NB4 (cell line): ENCODE data around the gene SNTG2.

Experiments used
- DNase-seq: peaks from one replicate; pipeline ENCODE4 v3.0.0; 2010; ENCODE audit warnings: low read depth
- H3K4me3 ChIP-seq: one replicate; pipeline ENCODE4 v1.5.1; 2011; ENCODE audit warnings: mild to moderate bottlenecking, low read depth, low read length, moderate library complexity
- MYC ChIP-seq: IDR thresholded peaks from 2 replicates; pipeline ENCODE4 v1.6.1; 2011; ENCODE audit warnings: low read depth, low read length
- POLR2A ChIP-seq: IDR thresholded peaks from 2 replicates; pipeline ENCODE4 v1.6.1; 2011; ENCODE audit warnings: mild to moderate bottlenecking; ENCODE audit not compliant: insufficient read length; ENCODE audit errors: extremely low read depth
- TF ChIP-seq, protein P1 (sequence below): IDR thresholded peaks from 2 replicates; pipeline ENCODE4 v1.6.1; 2011; ENCODE audit warnings: low read depth, low read length
- TF ChIP-seq, protein P2 (sequence below): IDR thresholded peaks from one replicate; pipeline ENCODE4 v1.5.1; 2012; ENCODE audit warnings: low read depth, low read length

SNTG2 gene

DNA sequence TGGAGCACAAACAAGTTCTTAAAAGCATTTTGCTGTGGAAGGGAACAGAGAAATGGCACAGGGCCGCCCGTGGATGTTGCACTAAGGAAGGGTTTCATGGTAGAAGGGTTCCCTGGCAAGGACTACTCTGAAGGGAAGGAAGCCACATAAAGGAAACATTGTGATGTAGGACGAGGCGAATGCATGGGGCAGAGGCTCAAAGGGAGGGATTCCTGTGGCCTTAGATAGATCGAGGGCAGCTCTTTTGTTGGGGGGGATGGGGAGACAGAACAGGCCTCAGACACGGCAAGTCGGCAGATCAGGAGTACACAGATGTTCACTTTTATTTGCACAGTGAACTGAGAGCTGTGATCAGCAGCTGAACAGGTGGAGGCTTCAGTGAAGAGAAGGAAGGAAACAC lies 205.4 kb downstream of the SNTG2 start:
- TF ChIP-seq, protein P1, sequence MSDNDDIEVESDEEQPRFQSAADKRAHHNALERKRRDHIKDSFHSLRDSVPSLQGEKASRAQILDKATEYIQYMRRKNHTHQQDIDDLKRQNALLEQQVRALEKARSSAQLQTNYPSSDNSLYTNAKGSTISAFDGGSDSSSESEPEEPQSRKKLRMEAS, result no peak
- TF ChIP-seq MYC (no peak), POLR2A (no peak)
- TF ChIP-seq, protein P2, sequence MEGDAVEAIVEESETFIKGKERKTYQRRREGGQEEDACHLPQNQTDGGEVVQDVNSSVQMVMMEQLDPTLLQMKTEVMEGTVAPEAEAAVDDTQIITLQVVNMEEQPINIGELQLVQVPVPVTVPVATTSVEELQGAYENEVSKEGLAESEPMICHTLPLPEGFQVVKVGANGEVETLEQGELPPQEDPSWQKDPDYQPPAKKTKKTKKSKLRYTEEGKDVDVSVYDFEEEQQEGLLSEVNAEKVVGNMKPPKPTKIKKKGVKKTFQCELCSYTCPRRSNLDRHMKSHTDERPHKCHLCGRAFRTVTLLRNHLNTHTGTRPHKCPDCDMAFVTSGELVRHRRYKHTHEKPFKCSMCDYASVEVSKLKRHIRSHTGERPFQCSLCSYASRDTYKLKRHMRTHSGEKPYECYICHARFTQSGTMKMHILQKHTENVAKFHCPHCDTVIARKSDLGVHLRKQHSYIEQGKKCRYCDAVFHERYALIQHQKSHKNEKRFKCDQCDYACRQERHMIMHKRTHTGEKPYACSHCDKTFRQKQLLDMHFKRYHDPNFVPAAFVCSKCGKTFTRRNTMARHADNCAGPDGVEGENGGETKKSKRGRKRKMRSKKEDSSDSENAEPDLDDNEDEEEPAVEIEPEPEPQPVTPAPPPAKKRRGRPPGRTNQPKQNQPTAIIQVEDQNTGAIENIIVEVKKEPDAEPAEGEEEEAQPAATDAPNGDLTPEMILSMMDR, result no peak
- DNase-seq, result no peak
- H3K4me3 ChIP-seq, result no peak overlapping the region

DNA sequence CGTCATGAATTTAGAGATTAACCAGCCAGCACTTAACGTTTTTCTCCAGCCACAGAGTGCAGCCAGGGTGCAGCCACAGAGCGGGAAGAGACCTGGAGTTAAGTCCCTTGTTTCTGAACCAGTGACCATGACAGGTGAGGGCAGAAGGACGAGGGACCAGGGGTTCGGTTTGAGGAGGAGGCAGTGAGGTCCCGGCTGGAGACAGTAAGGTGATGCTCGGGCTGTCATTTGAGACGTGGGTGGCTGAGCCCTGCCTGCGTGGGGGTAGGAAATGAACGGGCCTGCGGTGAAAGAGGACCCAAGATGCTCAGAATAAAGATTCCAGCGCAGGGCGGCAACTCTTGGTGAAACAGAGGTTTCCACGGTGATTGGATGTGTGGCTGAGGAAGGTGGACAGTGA lies 205.9 kb downstream of the SNTG2 start:
- no peak for DNase-seq

DNA sequence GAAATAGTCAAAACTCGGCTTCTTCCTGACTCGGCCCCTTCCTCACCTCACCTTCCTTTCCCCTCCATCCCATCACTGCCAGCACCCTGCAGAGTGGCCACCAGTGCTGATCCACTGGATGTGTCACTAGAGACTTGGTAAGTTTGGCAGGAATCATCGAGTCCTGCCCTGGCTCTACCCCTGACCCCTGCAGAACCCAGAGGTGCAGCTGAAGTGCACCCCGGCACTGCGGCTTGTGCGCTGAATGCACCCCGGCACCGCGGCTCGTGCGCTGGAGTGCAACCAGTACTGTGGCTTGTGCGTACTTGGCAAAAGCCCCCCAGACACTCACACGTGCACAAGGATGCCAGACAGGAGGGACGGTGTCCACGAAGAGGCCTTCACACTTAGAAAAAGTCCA lies 206.5 kb downstream of the SNTG2 start:
- no peak for TF ChIP-seq MYC
- TF ChIP-seq, protein P2, result no peak
- TF ChIP-seq, protein P1, result no peak
- TF ChIP-seq POLR2A, result no peak
- H3K4me3 ChIP-seq, result no peak overlapping the region
- DNase-seq, result no peak

More for the DNA sequence above, 205.9 kb downstream of the SNTG2 start:
- no peak for TF ChIP-seq POLR2A
- no peak for TF ChIP-seq MYC
- TF ChIP-seq, protein P2, result no peak
- TF ChIP-seq, protein P1, result no peak
- H3K4me3 ChIP-seq, result no peak overlapping the region

DNA sequence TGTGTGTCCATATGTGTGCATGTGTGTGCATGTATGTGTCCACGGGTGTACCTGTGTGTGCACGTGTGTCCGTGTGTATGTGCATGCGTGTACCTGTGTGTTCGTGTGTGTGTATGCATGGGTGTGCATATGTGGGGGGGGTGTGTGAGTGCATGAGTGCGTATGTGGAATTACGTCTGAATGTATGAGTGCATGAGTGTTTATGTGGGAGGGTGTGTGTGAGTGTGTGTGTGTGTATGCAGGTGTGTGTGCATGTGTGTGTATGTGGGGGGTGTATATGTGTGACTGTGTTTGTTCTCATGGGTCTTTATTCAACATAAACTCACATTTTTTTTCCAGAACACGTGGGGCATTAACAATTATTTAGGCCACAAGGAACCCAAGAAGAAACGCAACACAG lies 208.4 kb downstream of the SNTG2 start:
- DNase-seq, result no peak
- no peak overlapping the region for H3K4me3 ChIP-seq
- TF ChIP-seq, protein P2, result no peak
- no peak for TF ChIP-seq MYC
- TF ChIP-seq, protein P1, result no peak
- TF ChIP-seq POLR2A, result no peak

DNA sequence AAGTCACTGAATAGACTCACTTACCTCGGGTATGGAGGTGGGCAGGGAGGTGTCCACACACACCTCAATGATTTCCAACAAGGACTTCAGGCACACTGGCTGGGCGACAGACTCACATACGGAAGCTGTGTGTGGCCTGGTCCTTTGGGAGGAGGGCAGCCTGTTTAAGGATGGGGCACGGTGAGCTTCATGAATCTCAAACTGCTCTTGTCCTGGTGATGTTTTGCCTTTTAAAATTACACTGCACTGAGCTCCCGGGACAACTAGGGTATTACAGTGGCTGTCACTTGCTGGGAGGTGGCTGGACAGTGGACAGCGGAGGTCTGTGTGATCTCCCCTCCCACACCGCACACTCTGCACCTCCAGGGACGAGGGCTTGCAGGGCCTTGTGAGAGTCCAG lies 211.6 kb downstream of the SNTG2 start:
- no peak for DNase-seq
- TF ChIP-seq POLR2A (no peak), MYC (no peak)
- TF ChIP-seq, protein P1, result no peak
- TF ChIP-seq, protein P2, result no peak
- no peak overlapping the region for H3K4me3 ChIP-seq

DNA sequence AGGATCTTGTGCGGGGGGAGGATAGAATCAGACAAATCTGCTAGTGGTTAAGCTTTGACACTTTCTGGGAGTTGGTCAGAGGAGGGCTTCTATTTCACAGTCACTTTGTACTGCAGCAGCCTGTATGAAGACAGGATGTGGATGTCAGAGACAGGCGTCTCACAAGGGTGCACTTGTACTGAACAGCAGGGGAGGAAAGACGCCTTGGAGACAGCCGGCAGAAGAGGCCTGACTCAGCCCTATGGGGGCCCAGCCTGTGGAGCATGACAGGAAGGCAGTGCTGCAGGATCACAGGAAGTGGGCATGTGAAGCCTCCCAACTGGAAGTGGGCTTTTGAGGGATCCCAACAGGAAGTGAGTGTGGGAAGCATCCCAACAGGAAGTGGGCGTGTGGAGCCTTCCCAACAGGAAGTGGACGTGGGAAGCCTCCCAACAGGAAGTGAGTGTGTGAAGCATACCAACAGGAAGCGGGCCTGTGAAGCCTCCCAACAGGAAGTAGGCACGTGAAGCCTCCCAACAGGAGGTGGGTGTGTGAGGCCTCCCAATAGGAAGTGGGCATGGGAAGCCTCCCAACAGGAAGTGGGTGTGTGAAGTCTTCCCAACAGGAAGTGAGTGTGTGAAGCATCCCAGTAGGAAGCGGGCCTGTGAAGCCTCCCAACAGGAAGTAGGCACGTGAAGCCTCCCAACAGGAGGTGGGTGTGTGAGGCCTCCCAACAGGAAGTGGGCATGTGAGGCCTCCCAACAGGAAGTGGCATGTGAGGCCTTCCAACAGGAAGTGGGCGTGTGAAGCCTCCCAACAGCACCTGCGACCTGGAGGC lies 212.3 kb downstream of the SNTG2 start:
- DNase-seq, result peak; percentile 42
- no peak overlapping the region for H3K4me3 ChIP-seq
- TF ChIP-seq, protein P1, result no peak
- TF ChIP-seq POLR2A, result no peak
- TF ChIP-seq, protein P2, result no peak
- TF ChIP-seq MYC, result no peak
